NT2/D1 (cell line): ENCODE data around the gene FBXO38.
"Not testable (repeated sequence)": the region's sequence is repeated elsewhere in the genome, so short reads cannot be mapped to it uniquely, and the experiment has no call there.

Source experiments
- DNase-seq: peaks from one replicate; pipeline ENCODE4 v3.0.0-alpha.2; 2011; ENCODE audit warnings: low read depth, low spot score
- H3K27me3 ChIP-seq: 2 replicates; pipeline ENCODE4 v1.6.0; 2011; ENCODE audit warnings: mild to moderate bottlenecking; ENCODE audit not compliant: insufficient read length, insufficient read depth
- H3K36me3 ChIP-seq: 2 replicates; pipeline ENCODE4 v1.6.1; 2011; ENCODE audit warnings: mild to moderate bottlenecking, low read length, mixed read lengths; ENCODE audit not compliant: insufficient read depth, insufficient read length
- H3K4me1 ChIP-seq: 2 replicates; pipeline ENCODE4 v1.5.1; 2011; ENCODE audit not compliant: insufficient read depth, insufficient read length
- H3K4me3 ChIP-seq: 2 replicates; pipeline ENCODE4 v1.5.1; 2011; ENCODE audit warnings: low read depth; ENCODE audit not compliant: insufficient read length
- H3K9ac ChIP-seq: 2 replicates; pipeline ENCODE4 v1.6.0; 2011; ENCODE audit warnings: low read depth; ENCODE audit not compliant: insufficient read length
- H3K9me3 ChIP-seq: 2 replicates; pipeline ENCODE4 v1.5.1; 2011; ENCODE audit warnings: mild to moderate bottlenecking, low read length; ENCODE audit not compliant: insufficient read depth
- SUZ12 ChIP-seq: IDR thresholded peaks from 2 replicates; pipeline ENCODE4 v1.6.1; 2011; ENCODE audit not compliant: insufficient read length, insufficient read depth; ENCODE audit errors: extremely low read depth
- YY1 ChIP-seq: IDR thresholded peaks from 2 replicates; pipeline ENCODE4 v1.6.1; 2011; ENCODE audit not compliant: insufficient read length, insufficient read depth
- ZNF274 ChIP-seq: IDR thresholded peaks from 2 replicates; pipeline ENCODE4 v1.6.1; 2011; ENCODE audit warnings: mild to moderate bottlenecking, low read depth, low read length

Gene FBXO38

GRCh38 chr5:148458036-148458888 lies 74.5 kb downstream of the FBXO38 start:
- no peaks in the 10 kb centered on the region for H3K4me1 ChIP-seq
- H3K4me3 ChIP-seq = no peak overlapping the region
- no peaks in the 10 kb centered on the region for H3K27me3 ChIP-seq
- H3K9me3 ChIP-seq = no peaks in the 10 kb centered on the region
- no peaks in the 10 kb centered on the region for H3K36me3 ChIP-seq
- no peak for TF ChIP-seq SUZ12
- no peak overlapping the region for H3K9ac ChIP-seq
- DNase-seq = no peak

GRCh38 chr5:148459669-148460068 lies 75.9 kb downstream of the FBXO38 start:
- H3K36me3 ChIP-seq = no peaks in the 10 kb centered on the region
- TF ChIP-seq YY1 (no peak), ZNF274 (no peak), SUZ12 (no peak)
- DNase-seq = no peak
- no peaks in the 10 kb centered on the region for H3K4me1 ChIP-seq
- no peak overlapping the region for H3K4me3 ChIP-seq
- no peak overlapping the region for H3K9ac ChIP-seq
- no peaks in the 10 kb centered on the region for H3K27me3 ChIP-seq
- H3K9me3 ChIP-seq = no peaks in the 10 kb centered on the region

GRCh38 chr5:148465381-148466235 lies 81.8 kb downstream of the FBXO38 start:
- no peak overlapping the region for H3K4me3 ChIP-seq
- H3K9me3 ChIP-seq = no peaks in the 10 kb centered on the region
- H3K9ac ChIP-seq = no peak overlapping the region
- DNase-seq = no peak
- no peaks in the 10 kb centered on the region for H3K36me3 ChIP-seq
- no peaks in the 10 kb centered on the region for H3K4me1 ChIP-seq
- no peaks in the 10 kb centered on the region for H3K27me3 ChIP-seq
- no peak for TF ChIP-seq YY1
- TF ChIP-seq ZNF274 = no peak
- TF ChIP-seq SUZ12 = no peak

GRCh38 chr5:148466236-148466580 lies 82.5 kb downstream of the FBXO38 start:
- no peaks in the 10 kb centered on the region for H3K36me3 ChIP-seq
- no peaks in the 10 kb centered on the region for H3K4me1 ChIP-seq
- H3K27me3 ChIP-seq = no peaks in the 10 kb centered on the region
- no peak overlapping the region for H3K9ac ChIP-seq
- no peak for DNase-seq
- H3K9me3 ChIP-seq = no peaks in the 10 kb centered on the region
- H3K4me3 ChIP-seq = no peak overlapping the region
- TF ChIP-seq ZNF274 = no peak
- TF ChIP-seq SUZ12 = no peak
- no peak for TF ChIP-seq YY1

GRCh38 chr5:148467958-148468357 lies 84.2 kb downstream of the FBXO38 start:
- no peak for DNase-seq
- no peak overlapping the region for H3K4me3 ChIP-seq
- H3K9me3 ChIP-seq = no peaks in the 10 kb centered on the region
- TF ChIP-seq SUZ12 (no peak), ZNF274 (no peak), YY1 (no peak)
- H3K9ac ChIP-seq = no peak overlapping the region
- no peaks in the 10 kb centered on the region for H3K36me3 ChIP-seq
- no peaks in the 10 kb centered on the region for H3K4me1 ChIP-seq
- no peaks in the 10 kb centered on the region for H3K27me3 ChIP-seq

- not testable (repeated sequence) for H3K4me1 ChIP-seq, H3K27me3 ChIP-seq, H3K9me3 ChIP-seq, H3K4me3 ChIP-seq, DNase-seq, H3K36me3 ChIP-seq, H3K9ac ChIP-seq
Observed at GRCh38 chr5:148468746-148469145, 85.0 kb downstream of the FBXO38 start.

DNA sequence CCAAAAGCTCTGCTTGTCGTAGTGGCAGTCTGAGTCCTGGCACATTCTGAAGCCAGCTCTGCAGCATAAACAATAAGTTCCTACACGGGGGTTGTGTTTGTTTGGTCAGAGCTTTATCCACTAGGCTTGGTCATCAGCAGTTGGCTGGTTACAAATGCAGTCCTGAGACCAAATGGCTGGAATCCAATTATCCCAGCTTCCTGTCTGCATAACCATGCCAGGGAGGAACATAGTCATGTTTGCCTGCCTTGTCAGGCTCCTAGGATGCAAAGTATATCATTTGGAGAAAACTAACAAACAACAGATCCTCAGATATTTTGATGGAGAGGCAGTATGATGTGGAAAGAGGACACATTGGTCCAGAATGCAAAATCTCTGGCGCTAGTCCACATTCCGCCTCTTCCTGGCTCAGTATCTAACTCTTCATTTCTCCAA lies 85.8 kb downstream of the FBXO38 start:
- no peak for DNase-seq

More for the DNA sequence above, 85.8 kb downstream of the FBXO38 start:
- no peaks in the 10 kb centered on the region for H3K9me3 ChIP-seq
- no peaks in the 10 kb centered on the region for H3K27me3 ChIP-seq
- H3K9ac ChIP-seq = no peak overlapping the region
- H3K4me3 ChIP-seq = no peak overlapping the region
- TF ChIP-seq ZNF274 (no peak), YY1 (no peak), SUZ12 (no peak)
- H3K36me3 ChIP-seq = no peaks in the 10 kb centered on the region
- no peaks in the 10 kb centered on the region for H3K4me1 ChIP-seq
